Endothelial cell of umbilical vein (primary cell): ENCODE measurements around the gene KCND1. TPM values are rescaled to one million over a fixed set of nuclear protein-coding genes. Genes with fewer than 3 reads are reported as not detected.

Experiments used
- BruUV-seq: library from RNA; stranded (reverse); fragments of 400-500 nt; replicated peaks from 2 replicates; lab custom pipeline; 2021; lab: Mats Ljungman, UMichigan
- CTCF ChIA-PET: fragments of 300-600, 350-600 bp; sonication (Branson Sonifier 250); formaldehyde crosslinking; loops from one replicate; lab custom pipeline; 2021; ENCODE audit warnings: antibody characterized with exemption, inconsistent platforms; lab: Charles Lee
- POLR2A ChIA-PET: fragments of 300-600, 350-600 bp; sonication (Branson Sonifier 250); formaldehyde crosslinking; loops from one replicate; lab custom pipeline; 2021; ENCODE audit warnings: antibody characterized with exemption, inconsistent platforms; lab: Charles Lee
- DNase-seq: peaks from one replicate; pipeline ENCODE4 v3.0.0-alpha.2; 2011; ENCODE audit warnings: low read depth, low spot score
- FAIRE-seq: peaks from 2 replicates; lab custom pipeline; 2011; peaks lifted over from hg19 to GRCh38; lab: Jason Lieb, UNC
- H2AFZ ChIP-seq: 2 replicates; pipeline ENCODE4 v1.6.0; 2012; ENCODE audit warnings: low read depth, low read length, control low read depth, inconsistent platforms
- H3K27ac ChIP-seq: 2 replicates; pipeline ENCODE4 v1.5.1; 2011; ENCODE audit warnings: low read depth, mild to moderate bottlenecking, control low read depth, low read length, moderate library complexity; ENCODE audit not compliant: insufficient read depth
- H3K27me3 ChIP-seq, 2 experiments: 2 replicates each; pipeline versions ENCODE4 v1.6.0 to v1.6.1; 2011; ENCODE audit warnings: low read length in 2 of 2, mixed read lengths in 1 of 2; ENCODE audit not compliant: control insufficient read depth in 2 of 2, insufficient read depth in 2 of 2
- H3K36me3 ChIP-seq, 2 experiments: 2 replicates in 1 of 2; 3 replicates in 1 of 2; pipeline ENCODE4 v1.5.1; 2011; ENCODE audit warnings: low read length in 2 of 2, mild to moderate bottlenecking in 1 of 2, moderate library complexity in 1 of 2; ENCODE audit not compliant: control insufficient read depth in 2 of 2, insufficient read depth in 2 of 2; ENCODE audit errors: extremely low read depth in 1 of 2
- H3K4me1 ChIP-seq: 3 replicates; pipeline ENCODE4 v1.5.1; 2011; ENCODE audit warnings: mild to moderate bottlenecking, low read length; ENCODE audit not compliant: control insufficient read depth, insufficient read depth; ENCODE audit errors: extremely low read depth
- H3K4me2 ChIP-seq: 2 replicates; pipeline ENCODE4 v1.6.1; 2011; ENCODE audit warnings: low read length, control low read depth, mixed read lengths; ENCODE audit not compliant: insufficient read depth
- H3K4me3 ChIP-seq, 3 experiments: fragments of 200-600 bp in 1 of 3; sonication (generic), shearing (Covaris generic) in 1 of 3; replicated peaks in 1 of 3; 2 replicates each; pipeline ENCODE4 v1.5.1; 2011 to 2016; ENCODE audit warnings: control low read depth in 3 of 3, low read length in 3 of 3, mild to moderate bottlenecking in 2 of 3, inconsistent platforms in 1 of 3, low read depth in 1 of 3, moderate library complexity in 1 of 3; ENCODE audit not compliant: insufficient read depth in 1 of 3
- H3K79me2 ChIP-seq: 2 replicates; pipeline ENCODE4 v1.6.0; 2012; ENCODE audit warnings: low read length, inconsistent platforms; ENCODE audit not compliant: control insufficient read depth, insufficient read depth
- H3K9ac ChIP-seq: replicated peaks from 2 replicates; pipeline ENCODE3; 2011; ENCODE audit warnings: low read length, control low read depth; ENCODE audit not compliant: insufficient read depth; ENCODE audit errors: extremely low read depth
- H3K9me1 ChIP-seq: replicated peaks from 3 replicates; pipeline ENCODE4 v1.6.0; 2011; ENCODE audit warnings: mild to moderate bottlenecking, low read length; ENCODE audit not compliant: control insufficient read depth, insufficient read depth; ENCODE audit errors: extremely low read depth
- H3K9me3 ChIP-seq: replicated peaks from 2 replicates; pipeline ENCODE4 v1.5.1; 2012; ENCODE audit warnings: low read length, inconsistent platforms; ENCODE audit not compliant: control insufficient read depth, insufficient read depth
- H4K20me1 ChIP-seq: replicated peaks from 2 replicates; pipeline ENCODE3; 2011; ENCODE audit warnings: mild to moderate bottlenecking, low read length; ENCODE audit not compliant: control insufficient read depth, insufficient read depth; ENCODE audit errors: extremely low read depth
- GATA2 ChIP-seq: IDR thresholded peaks from 2 replicates; pipeline ENCODE4 v1.7.0; 2011; ENCODE audit warnings: low read depth, mild to moderate bottlenecking, moderate library complexity, mixed read lengths, low read length; ENCODE audit not compliant: insufficient read length, insufficient read depth
- MYC ChIP-seq: IDR thresholded peaks from one replicate; pipeline ENCODE4 v1.6.1; 2011; ENCODE audit warnings: mild to moderate bottlenecking, low read depth, low read length
- POLR2A ChIP-seq: IDR thresholded peaks from 2 replicates; pipeline ENCODE4 v1.6.1; 2012; ENCODE audit warnings: low read depth, mild to moderate bottlenecking, control low read depth, low read length
- POLR2AphosphoS5 ChIP-seq: IDR thresholded peaks from 2 replicates; pipeline ENCODE4 v1.6.1; 2012; ENCODE audit warnings: low read depth, mild to moderate bottlenecking, control low read depth, low read length, moderate library complexity; ENCODE audit not compliant: insufficient read depth
- dilution Hi-C: fragments of 300-500 bp; cut with MboI; formaldehyde crosslinking; loops from one replicate; pipeline ENCODE4 v1.15.0; 2019; ENCODE audit warnings: low sequenced_read_pairs; ENCODE audit not compliant: extremely low pct_ligation_motif_present
- intact Hi-C: fragments of 100-400 bp; cut with micrococcal nuclease; formaldehyde crosslinking; loops from one replicate; pipeline ENCODE4 v1.10.0; 2022
- polyA plus RNA-seq, 4 experiments: library from polyadenylated mRNA; depleted of rRNA in 3 of 4; stranded (reverse) in 3 of 4; unstranded in 1 of 4; fragments of >200 nt; gene quantifications; 2 replicates each; pipeline versions ENCODE4 v1.2.1 to v1.2.3, GENCODE V29; 2011 to 2012; ENCODE audit warnings: missing spikeins in 1 of 4
- total RNA-seq: library from RNA; stranded (reverse); gene quantifications from 2 replicates; pipeline ENCODE4 v1.2.3, GENCODE V29; 2021

Gene KCND1
- total and polyA plus RNA-seq, 2 donors (not counting 3 experiments of a cell fraction or from before 2014, with no cell fraction given) = 0.54 to 1.3 TPM

DNA sequence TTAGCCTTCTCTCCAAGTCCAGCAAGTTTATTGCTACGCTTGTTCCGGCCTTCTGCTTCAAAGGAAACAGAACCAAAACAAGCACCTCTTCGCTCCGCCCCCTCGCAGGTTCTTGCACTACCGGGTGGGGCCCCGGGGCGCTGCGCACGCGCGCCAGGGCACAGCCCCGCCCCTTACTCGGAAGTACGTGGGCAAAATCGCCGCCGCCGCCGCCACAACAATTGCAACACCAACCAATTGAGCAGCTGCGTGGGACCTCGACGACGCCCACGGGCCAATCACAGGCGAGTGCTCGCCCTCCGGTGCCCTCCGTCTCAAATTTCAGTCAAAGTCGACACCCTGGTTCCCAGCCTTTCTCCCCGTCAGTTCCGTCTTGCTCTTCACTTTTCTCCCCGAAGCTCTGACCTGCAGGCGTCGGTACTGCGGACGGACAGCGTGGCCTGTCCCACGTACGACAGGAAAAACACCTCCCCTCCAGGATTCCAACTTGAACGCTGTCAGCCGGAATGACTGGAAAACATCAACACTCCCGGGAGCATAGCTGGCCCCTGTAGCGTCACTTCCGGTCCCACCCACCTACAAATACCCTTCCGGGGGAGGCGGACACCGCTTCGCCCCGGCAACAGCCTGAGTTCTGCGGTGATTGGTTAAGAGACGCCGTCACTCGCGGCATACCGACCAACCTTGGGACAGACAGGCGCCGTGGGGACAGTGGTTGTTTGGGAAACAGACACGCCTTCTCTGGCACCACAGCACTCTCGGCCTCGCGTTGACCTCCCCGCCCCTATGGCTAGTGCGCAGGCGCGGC, 13.6 kb downstream of the KCND1 start:
- peaks cover 16% of the 10 kb centered on the region for H3K4me1 ChIP-seq
- DNase-seq (peak; percentile 97), FAIRE-seq (peak; percentile 97)
- peak overlapping the region; percentile 15 to 71 (median 56) for H3K4me3 ChIP-seq
- POLR2A ChIA-PET = interaction anchor here (0.6 to 1.1 kb wide), 4 partner anchors 60 to 221 kb away, joined by 3 to 8 read pairs (median 4); partner anchors contain the start of gene TFE3
- dilution Hi-C loops (no loop called here), intact Hi-C loops (loop anchor here (1.0 to 5.0 kb wide), 4 partner anchors 39 to 144 kb away; partner anchors contain the start of genes PIM2 and TFE3)
- no peaks in the 10 kb centered on the region for H3K9me1 ChIP-seq
- H3K4me2 ChIP-seq = no peak overlapping the region
- no peaks in the 10 kb centered on the region for H3K9me3 ChIP-seq
- H3K27ac ChIP-seq = peak overlapping the region; percentile 87
- no peaks in the 10 kb centered on the region for H3K36me3 ChIP-seq
- peak; percentile 34 for TF ChIP-seq POLR2A
- no peak for TF ChIP-seq GATA2
- TSS peak; percentile 61 for BruUV-seq
- H3K79me2 ChIP-seq = peaks cover 36% of the 10 kb centered on the region
- CTCF ChIA-PET = interaction anchor here (0.6 to 1.3 kb wide), 4 partner anchors 14 to 1733 kb away, joined by 3 to 6 read pairs (median 5); partner anchors contain the start of genes HDAC6 and KCND1
- H3K27me3 ChIP-seq = no peaks in the 10 kb centered on the region
- H2AFZ ChIP-seq = no peak overlapping the region
- H3K9ac ChIP-seq = peak overlapping the region; percentile 86
- H4K20me1 ChIP-seq = no peaks in the 10 kb centered on the region

DNA sequence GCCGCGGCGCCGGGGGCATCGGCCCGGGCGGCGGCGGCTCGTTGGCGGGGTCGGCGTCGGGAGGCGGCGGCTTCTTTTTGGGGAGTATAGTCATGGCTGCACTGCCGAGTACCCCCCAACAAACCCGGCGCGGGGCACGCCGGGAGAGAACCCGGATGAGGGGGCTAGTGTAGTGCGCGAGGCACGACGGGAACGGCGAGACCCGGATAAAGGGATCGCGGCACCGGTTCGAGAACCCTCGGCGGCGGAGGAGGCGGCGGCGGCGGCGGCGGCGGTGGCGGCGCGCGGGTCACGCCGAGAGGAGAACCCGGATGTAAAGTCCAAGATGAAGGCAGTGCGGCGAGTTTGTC, 14.2 kb downstream of the KCND1 start, which contains the start of gene OTUD5:
OTUD5 (minus strand) TSS at position 131 of the 350 bp plus-strand sequence; CDS start at position 94, 37 bp downstream.
- CTCF ChIA-PET = no interaction called here
- Histone ChIP-seq H4K20me1 (no peaks in the 10 kb centered on the region), H3K27ac (peak within 1 kb of the TSS; percentile 87), H3K27me3 (no peaks in the 10 kb centered on the region), H3K36me3 (no peaks in the 10 kb centered on the region), H3K4me1 (peaks cover 16% of the 10 kb centered on the region), H3K9ac (peak within 1 kb of the TSS; percentile 86), H3K4me2 (peak within 1 kb of the TSS; percentile 64), H3K4me3 (peak within 1 kb of the TSS; percentile 15 to 71 (median 54)), H3K9me3 (no peaks in the 10 kb centered on the region), H3K9me1 (no peaks in the 10 kb centered on the region), H3K79me2 (peaks cover 42% of the 10 kb centered on the region), H2AFZ (no peak within 1 kb of the TSS)
- intact Hi-C loops = loop anchor here (1.0 to 5.0 kb wide), 2 partner anchors 66 to 145 kb away; no protein-coding TSS in a partner anchor
- FAIRE-seq (no peak), DNase-seq (no peak)
- POLR2A ChIA-PET = interaction anchor here (1.1 kb wide), 2 partner anchors 59 to 86 kb away, joined by 3 to 8 read pairs; partner anchors contain the start of gene TFE3
- dilution Hi-C loops = no loop called here
- no TSS peak for BruUV-seq
- peak; percentile 33 for TF ChIP-seq POLR2A
- peak; percentile 31 for TF ChIP-seq POLR2AphosphoS5
- TF ChIP-seq MYC = no peak
